Bladder microvascular endothelial cell (primary cell): Measurements from ENCODE around the gene CAPSL. TPM values are rescaled to one million over a fixed set of nuclear protein-coding genes. Genes with fewer than 3 reads are reported as not detected.

ENCODE experiments used
- total RNA-seq: library from RNA; depleted of rRNA; stranded (reverse); fragments of >200 nt; gene quantifications from 2 replicates; pipeline ENCODE4 v1.2.3, GENCODE V29; 2014

Gene CAPSL
- total RNA-seq: not detected in 2 replicates

GRCh38 chr5:35938568-35939227 lies at the start of gene CAPSL:
Gene CAPSL (minus strand): TSS chr5:35938622. CDS start chr5:35921120, 17,502 bp downstream.

GRCh38 chr5:35856765-35857351 lies 81.6 kb downstream of the CAPSL start, which contains the start of gene IL7R:
Gene IL7R (plus strand): TSS chr5:35856891. CDS start chr5:35856978, 87 bp downstream.

Other genes starting within 250 kb of the CAPSL start
- 0.97 and 1.9 TPM in 2 replicates for gene IL7R, start 81.7 kb downstream of the CAPSL start, total RNA-seq
- gene UGT3A1, start 52.8 kb upstream of the CAPSL start, total RNA-seq: not detected in 2 replicates
- not detected in 2 replicates for gene UGT3A2, start 128.3 kb upstream of the CAPSL start, total RNA-seq
- 4.4 and 12.1 TPM in 2 replicates for gene LMBRD2, start 213.3 kb upstream of the CAPSL start, total RNA-seq
- 19.4 and 22.9 TPM in 2 replicates for gene SKP2, start 213.5 kb upstream of the CAPSL start, total RNA-seq